ENCODE measurements around the gene MIER1. TPM values are rescaled to one million over a fixed set of nuclear protein-coding genes. Genes with fewer than 3 reads are reported as not detected.

MIER1 gene
- total RNA-seq, 1 donor from 2014 or later, result 27.8 TPM

- intact Hi-C loops (cut with DNase I), result no loop called here
- DNase-seq (ENCODE audit: low spot score), result no peak
Observed at GRCh38 chr1:66982561-66983260, 57.9 kb downstream of the MIER1 start.

- no peak for DNase-seq (ENCODE audit: low spot score)
- intact Hi-C loops (cut with DNase I), result no loop called here
Observed at GRCh38 chr1:66984491-66984890, 59.7 kb downstream of the MIER1 start.

GRCh38 chr1:66985835-66986234 is 61.0 kb downstream of the MIER1 start:
- DNase-seq (ENCODE audit: low spot score), result no peak
- intact Hi-C loops (cut with DNase I), result no loop called here

GRCh38 chr1:66993076-66993475 is 68.3 kb downstream of the MIER1 start:
- DNase-seq (ENCODE audit: low spot score), result no peak
- intact Hi-C loops (cut with DNase I), result loop anchor here (10.0 kb wide), 1 partner anchor 228 kb away; no protein-coding TSS in a partner anchor

- DNase-seq (ENCODE audit: low spot score), result no peak
- intact Hi-C loops (cut with DNase I), result loop anchor here (1.0 to 10.0 kb wide), 3 partner anchors 153 to 231 kb away; no protein-coding TSS in a partner anchor
Observed at GRCh38 chr1:66996018-66996682, 71.4 kb downstream of the MIER1 start.

- no peak for DNase-seq (ENCODE audit: low spot score)
- intact Hi-C loops (cut with DNase I), result loop anchor here (5.0 to 10.0 kb wide), 2 partner anchors 213 to 234 kb away; no protein-coding TSS in a partner anchor
Observed at GRCh38 chr1:66998972-66999371, 74.2 kb downstream of the MIER1 start.

- DNase-seq (ENCODE audit: low spot score), result no peak
- intact Hi-C loops (cut with DNase I), result loop anchor here (5.0 to 10.0 kb wide), 2 partner anchors 212 to 235 kb away; no protein-coding TSS in a partner anchor
Observed at GRCh38 chr1:66999640-67000400, 75.0 kb downstream of the MIER1 start.

GRCh38 chr1:67001682-67002425 is 77.1 kb downstream of the MIER1 start:
- intact Hi-C loops (cut with DNase I), result no loop called here
- no peak for DNase-seq (ENCODE audit: low spot score)

- intact Hi-C loops (cut with DNase I), result no loop called here
- DNase-seq (ENCODE audit: low spot score), result no peak
Observed at GRCh38 chr1:67004176-67004575, 79.4 kb downstream of the MIER1 start.

- intact Hi-C loops (cut with DNase I), result no loop called here
- no peak for DNase-seq (ENCODE audit: low spot score)
Observed at GRCh38 chr1:67005068-67005467, 80.3 kb downstream of the MIER1 start.

GRCh38 chr1:67009792-67010191 is 85.0 kb downstream of the MIER1 start:
- intact Hi-C loops (cut with DNase I), result no loop called here

GRCh38 chr1:67013573-67013972 is 88.8 kb downstream of the MIER1 start:
- no peak for DNase-seq (ENCODE audit: low spot score)
- intact Hi-C loops (cut with DNase I), result no loop called here

More at GRCh38 chr1:67009792-67010191, 85.0 kb downstream of the MIER1 start:
- DNase-seq (ENCODE audit: low spot score), result no peak

- no peak for DNase-seq (ENCODE audit: low spot score)
- intact Hi-C loops (cut with DNase I), result no loop called here
Observed at GRCh38 chr1:67018574-67018973, 93.8 kb downstream of the MIER1 start.

GRCh38 chr1:67019121-67019520 is 94.3 kb downstream of the MIER1 start:
- intact Hi-C loops (cut with DNase I), result no loop called here
- no peak for DNase-seq (ENCODE audit: low spot score)

- intact Hi-C loops (cut with DNase I), result no loop called here
- DNase-seq (ENCODE audit: low spot score), result no peak
Observed at GRCh38 chr1:67019600-67020136, 94.9 kb downstream of the MIER1 start.

- intact Hi-C loops (cut with DNase I), result no loop called here
- no peak for DNase-seq (ENCODE audit: low spot score)
Observed at GRCh38 chr1:67020304-67020703, 95.5 kb downstream of the MIER1 start.

GRCh38 chr1:67020765-67021164 is 96.0 kb downstream of the MIER1 start:
- no peak for DNase-seq (ENCODE audit: low spot score)
- intact Hi-C loops (cut with DNase I), result no loop called here

GRCh38 chr1:67029472-67029871 is 104.7 kb downstream of the MIER1 start:
- no peak for DNase-seq (ENCODE audit: low spot score)
- intact Hi-C loops (cut with DNase I), result no loop called here

GRCh38 chr1:67031121-67031858 is 106.5 kb downstream of the MIER1 start:
- no peak for DNase-seq (ENCODE audit: low spot score)
- intact Hi-C loops (cut with DNase I), result no loop called here

Data from cardiac septum (tissue), 1 donor.